GM21528 (cell line): ENCODE data around the gene PHF12.
"Not testable (repeated sequence)": the region's sequence is repeated elsewhere in the genome, so short reads cannot be mapped to it uniquely, and the experiment has no call there.

Source experiments
- ATAC-seq: cut with Tn5 transposase; IDR thresholded peaks from one replicate; pipeline ENCODE4 v1.9.1; 2021; ENCODE audit warnings: mild to moderate bottlenecking, moderate library complexity; ENCODE audit not compliant: unreplicated experiment, low FRiP score

PHF12 gene

GRCh38 chr17:28938552-28938951 is 12.8 kb downstream of the PHF12 start:
- ATAC-seq, result no peak

GRCh38 chr17:28937044-28937729 is 14.1 kb downstream of the PHF12 start:
- ATAC-seq, result no peak

- no peak for ATAC-seq
Measured at GRCh38 chr17:28935744-28936460, 15.4 kb downstream of the PHF12 start.

- not testable (repeated sequence) for ATAC-seq
Measured at GRCh38 chr17:28934508-28934907, 16.8 kb downstream of the PHF12 start.

- ATAC-seq, result no peak
Measured at GRCh38 chr17:28929787-28930186, 21.5 kb downstream of the PHF12 start.

- no peak for ATAC-seq
Measured at GRCh38 chr17:28928061-28928460, 23.3 kb downstream of the PHF12 start.

GRCh38 chr17:28926786-28927185 is 24.5 kb downstream of the PHF12 start:
- no peak for ATAC-seq

GRCh38 chr17:28926366-28926765 is 25.0 kb downstream of the PHF12 start:
- ATAC-seq, result no peak

- no peak for ATAC-seq
Measured at GRCh38 chr17:28925912-28926365, 25.4 kb downstream of the PHF12 start.

- no peak for ATAC-seq
Measured at GRCh38 chr17:28920201-28920600, 31.1 kb downstream of the PHF12 start.

GRCh38 chr17:28918295-28918694 is 33.0 kb downstream of the PHF12 start:
- ATAC-seq, result no peak

GRCh38 chr17:28917465-28917864 is 33.9 kb downstream of the PHF12 start:
- ATAC-seq, result no peak

- no peak for ATAC-seq
Measured at GRCh38 chr17:28917029-28917428, 34.3 kb downstream of the PHF12 start.

- ATAC-seq, result no peak
Measured at GRCh38 chr17:28916302-28916934, 34.9 kb downstream of the PHF12 start.

- ATAC-seq, result no peak
Measured at GRCh38 chr17:28912938-28913333, 38.4 kb downstream of the PHF12 start.

- no peak for ATAC-seq
Measured at GRCh38 chr17:28912281-28912937, 38.9 kb downstream of the PHF12 start.

- ATAC-seq, result no peak
Measured at GRCh38 chr17:28911411-28912045, 39.8 kb downstream of the PHF12 start.

- ATAC-seq, result no peak
Measured at GRCh38 chr17:28910534-28910933, 40.8 kb downstream of the PHF12 start.

- ATAC-seq, result no peak
Measured at GRCh38 chr17:28908640-28909167, 42.6 kb downstream of the PHF12 start.

- ATAC-seq, result no peak
Measured at GRCh38 chr17:28907709-28908475, 43.4 kb downstream of the PHF12 start.
